Transverse colon (tissue), 4 donors: ENCODE results near the gene AGFG1. TPM values are rescaled to one million over a fixed set of nuclear protein-coding genes. Genes with fewer than 3 reads are reported as not detected.
A peak's percentile ranks its signal among the peaks of the same experiment; 100 is the strongest.

Experiments used
- DNase-seq: peaks from one replicate; pipeline ENCODE4 v3.0.0-alpha.2; 2019
- H3K27ac ChIP-seq, 4 donors: fragments of 200-600 bp; sonication (generic); 2 replicates each; pipeline ENCODE4 v1.5.1; 2016 to 2018; ENCODE audit warnings: inconsistent platforms in 4 of 4
- H3K27me3 ChIP-seq: fragments of 200-600 bp; sonication (generic); 2 replicates; pipeline ENCODE4 v1.5.1; 2017; ENCODE audit warnings: inconsistent platforms
- H3K36me3 ChIP-seq, 4 donors: fragments of 200-600 bp; sonication (generic); 2 replicates each; pipeline ENCODE4 v1.5.1; 2017 to 2019; ENCODE audit warnings: inconsistent platforms in 4 of 4
- H3K4me1 ChIP-seq, 4 donors: fragments of 200-600 bp; sonication (generic); 2 replicates each; pipeline ENCODE4 v1.5.1; 2017 to 2020; ENCODE audit warnings: inconsistent platforms in 4 of 4
- H3K4me3 ChIP-seq, 4 donors: fragments of 200-600 bp; sonication (generic); 1 replicate in 1 of 4; 2 replicates in 3 of 4; pipeline versions ENCODE4 v1.5.1 to v1.6.1; 2017 to 2019; ENCODE audit warnings: inconsistent platforms in 4 of 4
- H3K9me3 ChIP-seq, 2 donors: fragments of 200-600 bp; sonication (generic); 2 replicates each; pipeline ENCODE4 v1.5.1; 2017 to 2019; ENCODE audit warnings: inconsistent platforms in 2 of 2
- EP300 ChIP-seq: sonication (generic); formaldehyde crosslinking; IDR thresholded peaks from one replicate; pipeline ENCODE4 v1.6.1; 2017; ENCODE audit warnings: antibody characterized with exemption, low read depth
- POLR2A ChIP-seq: fragments of 450-650 bp; IDR thresholded peaks from one replicate; pipeline ENCODE4 v1.6.1; 2016; ENCODE audit warnings: antibody characterized with exemption, mild to moderate bottlenecking, moderate library complexity
- POLR2AphosphoS5 ChIP-seq, 3 donors: sonication (generic); formaldehyde crosslinking; IDR thresholded peaks; one replicate each; pipeline ENCODE4 v1.6.1; 2016; ENCODE audit warnings: antibody characterized with exemption in 3 of 3
- WGBS, 2 donors: methylation state at CpG; one replicate each; pipeline ENCODE4 v1.1.5; 2018; ENCODE audit warnings: low coverage in 1 of 2; 5-methylcytosine and 5-hydroxymethylcytosine counted together
- in situ Hi-C, 4 donors: fragments of 200-750 bp; cut with MboI; loops; one replicate each; pipeline versions ENCODE4 v1.15.0 to v1.15.1; 2017; ENCODE audit warnings: low sequenced_read_pairs in 3 of 4, low pct_ligation_motif_present in 1 of 4, low pct_unique_long_range_greater_than_20kb in 1 of 4
- intact Hi-C: fragments of 100-400 bp; cut with DNase I; formaldehyde crosslinking; loops from one replicate; pipeline ENCODE4 v1.15.1; 2023; ENCODE audit warnings: low total_unique reads
- total RNA-seq, 4 donors: library from RNA; depleted of rRNA; stranded (reverse); fragments of >200 nt; gene quantifications; one replicate each; pipeline ENCODE4 v1.1.0, GENCODE V29; 2016
- TF ChIP-seq, protein P1 (sequence below), 5 experiments: fragments of 200-600 bp in 3 of 5; fragments of 450-650 bp in 2 of 5; sonication (generic) in 3 of 5; IDR thresholded peaks; 1 replicate in 2 of 5; 2 replicates in 3 of 5; pipeline ENCODE4 v1.5.1; 2016 to 2017; ENCODE audit warnings: antibody characterized with exemption in 5 of 5, inconsistent platforms in 3 of 5, mild to moderate bottlenecking in 2 of 5, moderate library complexity in 1 of 5

The AGFG1 gene
- total RNA-seq, 4 donors from 2014 or later, result 15.5 to 76.3 (median 32.9) TPM

DNA sequence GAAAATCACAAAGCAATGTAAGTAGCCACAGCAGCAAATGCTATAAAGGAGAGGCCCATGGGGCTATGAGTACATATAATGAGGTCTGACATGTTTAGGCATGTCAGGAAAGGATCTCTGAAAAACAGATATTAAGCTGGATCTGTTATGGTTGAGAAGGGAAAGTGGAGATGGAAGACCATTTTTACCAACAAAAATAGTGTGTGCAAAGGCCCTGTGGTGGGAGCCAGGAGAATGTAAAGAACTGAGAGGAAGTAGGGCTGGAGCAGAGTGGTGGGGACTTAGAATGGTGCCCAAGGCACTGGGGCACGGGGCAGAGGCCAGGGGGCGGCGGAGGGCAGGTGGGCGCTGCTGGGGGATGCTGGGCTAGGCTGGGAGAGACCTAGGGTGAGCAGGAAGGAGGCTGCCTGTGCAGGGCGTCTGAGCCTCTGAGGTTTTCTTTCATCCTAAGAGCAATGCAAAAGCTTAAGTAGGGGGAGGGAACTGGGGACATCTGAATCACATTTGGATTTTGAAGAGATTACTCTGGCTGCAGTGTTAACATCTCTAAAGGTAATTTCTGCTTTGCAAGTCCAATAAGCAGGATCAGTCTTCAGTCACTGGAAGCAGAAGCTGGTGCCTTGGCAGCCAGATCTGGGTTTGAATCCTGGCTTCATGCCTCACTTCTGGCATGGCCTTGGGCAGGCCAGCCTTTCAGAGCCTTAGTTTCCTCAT is 4.9 kb upstream of the AGFG1 start:
- in situ Hi-C loops (no loop called here), intact Hi-C loops (no loop called here)
- Histone ChIP-seq H3K27ac (peak overlapping the region in 3 of 4 donors; percentile 39 to 64 (median 43)), H3K36me3 (no peaks in the 10 kb centered on the region), H3K4me3 (no peak overlapping the region), H3K9me3 (no peaks in the 10 kb centered on the region), H3K27me3 (no peaks in the 10 kb centered on the region), H3K4me1 (peaks cover 0 to 18% (median 2%) of the 10 kb centered on the region in 4 donors)
- 91% methylated on average over 5 of the region's 5 CpGs; no CpG with 5 or more reads in 1 of the 2 donors for WGBS, 2 donors
- DNase-seq, result no peak
- TF ChIP-seq, protein P1, sequence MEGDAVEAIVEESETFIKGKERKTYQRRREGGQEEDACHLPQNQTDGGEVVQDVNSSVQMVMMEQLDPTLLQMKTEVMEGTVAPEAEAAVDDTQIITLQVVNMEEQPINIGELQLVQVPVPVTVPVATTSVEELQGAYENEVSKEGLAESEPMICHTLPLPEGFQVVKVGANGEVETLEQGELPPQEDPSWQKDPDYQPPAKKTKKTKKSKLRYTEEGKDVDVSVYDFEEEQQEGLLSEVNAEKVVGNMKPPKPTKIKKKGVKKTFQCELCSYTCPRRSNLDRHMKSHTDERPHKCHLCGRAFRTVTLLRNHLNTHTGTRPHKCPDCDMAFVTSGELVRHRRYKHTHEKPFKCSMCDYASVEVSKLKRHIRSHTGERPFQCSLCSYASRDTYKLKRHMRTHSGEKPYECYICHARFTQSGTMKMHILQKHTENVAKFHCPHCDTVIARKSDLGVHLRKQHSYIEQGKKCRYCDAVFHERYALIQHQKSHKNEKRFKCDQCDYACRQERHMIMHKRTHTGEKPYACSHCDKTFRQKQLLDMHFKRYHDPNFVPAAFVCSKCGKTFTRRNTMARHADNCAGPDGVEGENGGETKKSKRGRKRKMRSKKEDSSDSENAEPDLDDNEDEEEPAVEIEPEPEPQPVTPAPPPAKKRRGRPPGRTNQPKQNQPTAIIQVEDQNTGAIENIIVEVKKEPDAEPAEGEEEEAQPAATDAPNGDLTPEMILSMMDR (IDR thresholded peaks at IDR 0.05), result no peak
- TF ChIP-seq POLR2A (no peak), POLR2AphosphoS5 (IDR thresholded peaks at IDR 0.05) (no peak), EP300 (no peak)

DNA sequence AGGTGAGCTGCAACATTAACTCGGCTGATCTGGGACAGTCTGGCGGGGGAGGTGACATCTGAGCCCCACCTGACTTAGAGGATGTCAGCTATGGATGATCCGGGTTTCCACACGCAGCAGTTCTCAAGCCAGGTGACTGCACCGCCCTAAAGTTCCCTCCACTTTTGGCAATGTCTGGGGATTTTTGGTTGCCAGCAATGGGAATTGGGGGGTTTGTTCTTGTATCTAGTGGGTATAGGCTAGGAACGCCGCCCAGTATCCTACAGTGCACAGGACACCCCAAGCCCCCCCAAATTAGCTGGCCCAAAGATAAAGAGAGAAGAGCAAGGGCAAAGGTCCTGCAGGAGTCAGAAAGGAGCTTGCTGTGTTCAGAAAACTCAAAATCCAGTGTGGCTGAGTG is 544 bp upstream of the AGFG1 start:
- intact Hi-C loops, result loop anchor here (5.0 kb wide), 1 partner anchor 186 kb away; no protein-coding TSS in a partner anchor
- no peak overlapping the region for H3K4me3 ChIP-seq
- 80 to 89% methylated on average over 4 to 7 of the region's 7 CpGs for WGBS, 2 donors

DNA sequence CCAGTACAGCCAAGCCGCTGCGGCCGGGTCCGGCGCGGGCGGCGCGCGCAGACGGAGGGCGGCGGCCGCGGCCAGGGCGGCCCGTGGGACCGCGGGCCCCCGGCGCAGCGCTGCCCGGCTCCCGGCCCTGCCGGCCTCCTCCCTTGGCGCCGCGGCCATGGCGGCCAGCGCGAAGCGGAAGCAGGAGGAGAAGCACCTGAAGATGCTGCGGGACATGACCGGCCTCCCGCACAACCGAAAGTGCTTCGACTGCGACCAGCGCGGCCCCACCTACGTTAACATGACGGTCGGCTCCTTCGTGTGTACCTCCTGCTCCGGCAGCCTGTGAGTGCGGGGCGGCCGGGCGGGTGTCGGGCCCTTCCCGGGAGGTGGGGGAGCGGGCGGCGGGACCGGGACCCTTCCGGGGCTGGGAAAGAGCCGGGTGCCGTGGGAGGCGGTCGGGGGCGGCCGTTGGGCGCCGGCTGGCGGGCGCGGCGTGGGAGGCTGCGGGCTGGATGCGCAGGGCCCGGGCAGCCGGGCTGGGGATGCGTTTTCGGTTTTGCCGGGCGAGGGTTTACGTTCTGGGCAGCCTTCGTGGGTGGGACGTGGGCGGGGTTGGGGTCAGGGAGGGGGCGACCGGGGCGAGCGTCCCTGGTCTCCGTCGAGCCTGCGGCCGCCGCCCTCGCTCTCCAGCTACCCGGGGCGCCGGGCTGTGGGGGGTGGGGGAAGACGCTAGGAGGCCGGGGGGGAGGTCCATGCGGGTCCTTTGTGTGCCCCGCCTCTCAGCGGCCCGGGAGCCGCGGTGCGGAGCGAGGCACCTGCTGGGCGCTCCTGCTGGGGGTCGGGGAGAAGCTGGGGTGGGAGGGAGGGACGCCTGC is 537 bp downstream of the AGFG1 start:
- no peak for TF ChIP-seq POLR2AphosphoS5 (IDR thresholded peaks at IDR 0.05)
- no peak for TF ChIP-seq POLR2A
- no peak for TF ChIP-seq EP300
- TF ChIP-seq, protein P1 (IDR thresholded peaks at IDR 0.05), result no peak
- peak overlapping the region; percentile 87 to 94 (median 92) for H3K27ac ChIP-seq
- WGBS, 2 donors, result 0% methylated on average over 67 of the region's 106 CpGs; no CpG with 5 or more reads in 1 of the 2 donors
- no peaks in the 10 kb centered on the region for H3K27me3 ChIP-seq
- in situ Hi-C loops, result no loop called here
- peaks cover 14 to 34% (median 20%) of the 10 kb centered on the region in 4 donors for H3K4me1 ChIP-seq
- peak overlapping the region; percentile 62 to 95 (median 86) for H3K4me3 ChIP-seq
- DNase-seq, result peak; percentile 46
- intact Hi-C loops, result loop anchor here (5.0 kb wide), 1 partner anchor 185 kb away; no protein-coding TSS in a partner anchor
- H3K36me3 ChIP-seq, result no peaks in the 10 kb centered on the region
- no peaks in the 10 kb centered on the region for H3K9me3 ChIP-seq

More for the DNA sequence above, 544 bp upstream of the AGFG1 start:
- TF ChIP-seq, protein P1 (IDR thresholded peaks at IDR 0.05), result no peak
- TF ChIP-seq POLR2A, result no peak
- no peak for TF ChIP-seq POLR2AphosphoS5 (IDR thresholded peaks at IDR 0.05)
- no peak for TF ChIP-seq EP300
- no peak overlapping the region for H3K27ac ChIP-seq
- no peaks in the 10 kb centered on the region for H3K36me3 ChIP-seq
- in situ Hi-C loops, result no loop called here
- DNase-seq, result no peak
- H3K9me3 ChIP-seq, result no peaks in the 10 kb centered on the region
- H3K4me1 ChIP-seq, result peaks cover 14 to 34% (median 19%) of the 10 kb centered on the region in 4 donors
- H3K27me3 ChIP-seq, result no peaks in the 10 kb centered on the region

DNA sequence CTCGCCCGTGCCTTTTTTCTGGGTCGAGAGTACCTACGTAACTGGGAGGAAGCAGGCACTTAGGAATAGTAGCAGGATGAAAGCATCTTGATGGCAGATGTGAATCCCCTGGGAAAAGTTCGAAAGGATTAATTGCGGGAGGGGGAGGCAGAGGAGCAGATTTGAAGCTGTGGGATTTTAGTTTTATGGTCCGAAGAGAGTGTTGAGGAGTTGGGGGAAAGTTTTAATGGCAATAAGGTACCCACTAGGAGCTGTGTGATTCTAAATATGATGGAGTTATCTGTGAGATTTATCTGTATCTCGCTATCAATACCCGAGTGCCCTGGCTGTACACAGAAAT is 1.1 kb downstream of the AGFG1 start:
- in situ Hi-C loops, result no loop called here
- WGBS, 2 donors, result 1 to 8% methylated on average over 2 to 9 of the region's 9 CpGs
- intact Hi-C loops, result loop anchor here (5.0 kb wide), 1 partner anchor 184 kb away; no protein-coding TSS in a partner anchor
- H3K27me3 ChIP-seq, result no peaks in the 10 kb centered on the region
- TF ChIP-seq EP300 (no peak), POLR2A (no peak), POLR2AphosphoS5 (IDR thresholded peaks at IDR 0.05) (no peak)
- TF ChIP-seq, protein P1 (IDR thresholded peaks at IDR 0.05), result no peak
- H3K9me3 ChIP-seq, result no peaks in the 10 kb centered on the region
- H3K4me3 ChIP-seq, result peak overlapping the region; percentile 62 to 95 (median 86)
- H3K36me3 ChIP-seq, result no peaks in the 10 kb centered on the region
- peaks cover 14 to 40% (median 24%) of the 10 kb centered on the region in 4 donors for H3K4me1 ChIP-seq
- no peak for DNase-seq
- H3K27ac ChIP-seq, result peak overlapping the region; percentile 87 to 94 (median 92)
